Smooth muscle cell (in vitro differentiated cells): ENCODE results near the gene NSUN3. TPM values are rescaled to one million over a fixed set of nuclear protein-coding genes. Genes with fewer than 3 reads are reported as not detected.
A peak's percentile ranks its signal among the peaks of the same experiment; 100 is the strongest.

Experiments
- DNase-seq: peaks from one replicate; lab custom pipeline; 2025; ENCODE audit not compliant: unreplicated experiment; lab: John Stamatoyannopoulos, UW
- H2AFZ ChIP-seq: fragments of 200-600 bp; sonication (generic); 2 replicates; pipeline ENCODE4 v1.6.0; 2016; ENCODE audit warnings: antibody characterized with exemption, low read depth, mild to moderate bottlenecking
- H3F3A ChIP-seq: fragments of 200-600 bp; sonication (generic); 2 replicates; pipeline ENCODE4 v1.6.0; 2017; ENCODE audit warnings: antibody characterized with exemption, low read depth
- H3K27ac ChIP-seq: fragments of 200-600 bp; sonication (generic); 2 replicates; pipeline ENCODE4 v1.5.1; 2016; ENCODE audit warnings: low read depth, mild to moderate bottlenecking
- H3K27me3 ChIP-seq: fragments of 200-600 bp; sonication (generic); 2 replicates; pipeline ENCODE4 v1.6.1; 2016; ENCODE audit warnings: low read depth, mild to moderate bottlenecking
- H3K36me3 ChIP-seq: fragments of 200-600 bp; sonication (generic); 2 replicates; pipeline ENCODE4 v1.5.1; 2016; ENCODE audit warnings: low read depth
- H3K4me1 ChIP-seq: fragments of 200-600 bp; sonication (generic); 2 replicates; pipeline ENCODE4 v1.5.1; 2016; ENCODE audit warnings: low read depth
- H3K4me2 ChIP-seq: fragments of 200-600 bp; sonication (generic); 2 replicates; pipeline ENCODE4 v1.6.0; 2016; ENCODE audit warnings: mild to moderate bottlenecking
- H3K4me3 ChIP-seq: fragments of 200-600 bp; sonication (generic); 2 replicates; pipeline ENCODE4 v1.5.1; 2016; ENCODE audit warnings: mild to moderate bottlenecking
- H3K79me2 ChIP-seq: fragments of 200-600 bp; sonication (generic); 2 replicates; pipeline ENCODE4 v1.6.0; 2016; ENCODE audit warnings: low read depth, mild to moderate bottlenecking
- H3K9ac ChIP-seq: fragments of 200-600 bp; sonication (generic); 2 replicates; pipeline ENCODE4 v1.6.0; 2016; ENCODE audit warnings: low read depth
- H3K9me3 ChIP-seq: fragments of 200-600 bp; sonication (generic); replicated peaks from 2 replicates; pipeline ENCODE4 v1.5.1; 2016; ENCODE audit warnings: low read depth
- H4K20me1 ChIP-seq: fragments of 200-600 bp; sonication (generic); 2 replicates; pipeline ENCODE4 v1.6.0; 2016; ENCODE audit warnings: low read depth
- WGBS: methylation state at CpG from one replicate; pipeline ENCODE4 v1.1.7; 2016; ENCODE audit warnings: low lambda C conversion rate; 5-methylcytosine and 5-hydroxymethylcytosine counted together
- polyA plus RNA-seq: library from polyadenylated mRNA; unstranded; fragments of >200 nt; fragmentation: Nextera tagmentation; extraction: Ambion mirVana; gene quantifications from 2 replicates; pipeline ENCODE4 v1.2.1, GENCODE V29; 2016
- total RNA-seq: library from RNA; depleted of rRNA; stranded (reverse); fragments of >200 nt; gene quantifications from 2 replicates; pipeline ENCODE4 v1.2.3, GENCODE V29; 2014
- TF ChIP-seq, protein P1 (sequence below): fragments of 200-600 bp; sonication (generic); IDR thresholded peaks from 2 replicates; pipeline ENCODE4 v1.5.1; 2017; ENCODE audit warnings: borderline replicate concordance, mild to moderate bottlenecking, antibody characterized with exemption; ENCODE audit not compliant: insufficient read depth, poor library complexity, severe bottlenecking

NSUN3 gene
- total and polyA plus RNA-seq, 2 experiments from 2014 or later: 5.3 to 8.3 TPM

DNA sequence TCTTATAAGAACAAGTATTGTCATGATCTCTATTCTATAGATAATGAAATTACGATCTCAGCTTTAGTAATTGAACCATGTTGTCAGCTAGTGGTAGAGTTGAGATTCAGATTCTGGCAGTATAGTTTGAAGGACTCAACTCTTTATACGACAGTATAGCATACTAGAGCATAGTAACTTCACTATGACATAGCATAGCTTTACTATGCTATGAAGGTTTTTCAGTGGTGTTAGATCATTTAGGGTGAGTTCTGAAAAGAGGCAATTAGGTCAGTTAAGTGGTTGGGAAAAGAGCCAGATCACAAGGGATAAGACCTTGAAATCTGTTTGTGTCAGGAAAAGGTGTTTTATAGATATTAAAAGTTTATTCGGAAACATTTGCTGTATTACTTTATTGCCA is 42.6 kb upstream of the NSUN3 start:
- H4K20me1 ChIP-seq: no peaks in the 10 kb centered on the region
- H3K27ac ChIP-seq: no peak overlapping the region
- no peaks in the 10 kb centered on the region for H3F3A ChIP-seq
- no peaks in the 10 kb centered on the region for H3K79me2 ChIP-seq
- H3K4me2 ChIP-seq: no peak overlapping the region
- no peaks in the 10 kb centered on the region for H3K27me3 ChIP-seq
- no peak overlapping the region for H3K9ac ChIP-seq
- H3K9me3 ChIP-seq: no peaks in the 10 kb centered on the region
- no peak overlapping the region for H2AFZ ChIP-seq
- no peak overlapping the region for H3K4me3 ChIP-seq
- H3K36me3 ChIP-seq: no peaks in the 10 kb centered on the region
- WGBS: 94% methylated on average over 3 of the region's 3 CpGs
- TF ChIP-seq, protein P1, sequence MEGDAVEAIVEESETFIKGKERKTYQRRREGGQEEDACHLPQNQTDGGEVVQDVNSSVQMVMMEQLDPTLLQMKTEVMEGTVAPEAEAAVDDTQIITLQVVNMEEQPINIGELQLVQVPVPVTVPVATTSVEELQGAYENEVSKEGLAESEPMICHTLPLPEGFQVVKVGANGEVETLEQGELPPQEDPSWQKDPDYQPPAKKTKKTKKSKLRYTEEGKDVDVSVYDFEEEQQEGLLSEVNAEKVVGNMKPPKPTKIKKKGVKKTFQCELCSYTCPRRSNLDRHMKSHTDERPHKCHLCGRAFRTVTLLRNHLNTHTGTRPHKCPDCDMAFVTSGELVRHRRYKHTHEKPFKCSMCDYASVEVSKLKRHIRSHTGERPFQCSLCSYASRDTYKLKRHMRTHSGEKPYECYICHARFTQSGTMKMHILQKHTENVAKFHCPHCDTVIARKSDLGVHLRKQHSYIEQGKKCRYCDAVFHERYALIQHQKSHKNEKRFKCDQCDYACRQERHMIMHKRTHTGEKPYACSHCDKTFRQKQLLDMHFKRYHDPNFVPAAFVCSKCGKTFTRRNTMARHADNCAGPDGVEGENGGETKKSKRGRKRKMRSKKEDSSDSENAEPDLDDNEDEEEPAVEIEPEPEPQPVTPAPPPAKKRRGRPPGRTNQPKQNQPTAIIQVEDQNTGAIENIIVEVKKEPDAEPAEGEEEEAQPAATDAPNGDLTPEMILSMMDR: no peak
- DNase-seq: no peak
- H3K4me1 ChIP-seq: no peaks in the 10 kb centered on the region

DNA sequence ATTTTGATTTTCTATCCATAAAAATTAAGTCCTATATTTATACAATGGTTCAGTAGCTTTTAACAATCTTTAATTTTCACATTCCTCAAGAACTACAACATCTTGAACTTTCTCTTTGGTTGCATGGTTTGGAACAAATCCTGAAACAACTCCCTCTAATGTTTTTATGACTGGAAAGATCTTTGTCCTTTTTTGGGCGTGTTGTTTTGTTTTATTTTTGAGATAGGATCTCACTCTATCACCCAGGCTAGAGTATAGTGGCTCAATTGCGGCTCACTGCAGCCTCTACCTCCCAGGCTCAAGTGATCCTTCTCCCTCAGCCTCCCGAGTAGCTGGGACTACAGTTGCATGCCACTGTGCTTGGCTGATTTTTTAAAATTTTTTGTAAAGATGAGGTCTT is 38.5 kb upstream of the NSUN3 start:
- no peak overlapping the region for H3K27ac ChIP-seq
- WGBS: 98% methylated on average over 3 of the region's 3 CpGs

DNA sequence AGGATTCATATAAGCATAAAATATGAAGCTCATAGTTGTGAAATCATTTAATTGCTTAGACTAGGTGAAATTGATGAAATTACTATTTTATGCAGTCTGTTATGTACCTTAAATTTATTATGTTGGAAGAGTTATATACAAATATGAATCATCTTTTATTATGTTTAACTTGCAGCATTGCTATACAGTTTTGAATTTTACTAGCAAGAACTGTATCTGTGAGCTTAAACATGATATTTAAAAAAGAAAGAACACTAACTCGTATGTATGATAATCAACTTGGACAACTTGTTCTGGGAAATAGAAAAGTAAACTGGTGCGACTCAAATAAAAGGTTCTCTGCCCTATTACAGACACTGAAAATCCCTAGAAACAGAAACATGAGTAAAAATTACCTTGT is 36.2 kb upstream of the NSUN3 start:
- TF ChIP-seq, protein P1: no peak
- 96% methylated on average over 2 of the region's 2 CpGs for WGBS
- no peaks in the 10 kb centered on the region for H3K9me3 ChIP-seq

More for the DNA sequence above, 38.5 kb upstream of the NSUN3 start:
- no peaks in the 10 kb centered on the region for H3K4me1 ChIP-seq
- H3K36me3 ChIP-seq: no peaks in the 10 kb centered on the region
- H2AFZ ChIP-seq: no peak overlapping the region
- H3K4me2 ChIP-seq: no peak overlapping the region
- no peaks in the 10 kb centered on the region for H3K9me3 ChIP-seq
- peaks cover 4% of the 10 kb centered on the region for H3K79me2 ChIP-seq
- no peaks in the 10 kb centered on the region for H3K27me3 ChIP-seq
- no peak overlapping the region for H3K4me3 ChIP-seq
- H3F3A ChIP-seq: no peaks in the 10 kb centered on the region
- H4K20me1 ChIP-seq: no peaks in the 10 kb centered on the region
- H3K9ac ChIP-seq: no peak overlapping the region
- TF ChIP-seq, protein P1: no peak
- no peak for DNase-seq

DNA sequence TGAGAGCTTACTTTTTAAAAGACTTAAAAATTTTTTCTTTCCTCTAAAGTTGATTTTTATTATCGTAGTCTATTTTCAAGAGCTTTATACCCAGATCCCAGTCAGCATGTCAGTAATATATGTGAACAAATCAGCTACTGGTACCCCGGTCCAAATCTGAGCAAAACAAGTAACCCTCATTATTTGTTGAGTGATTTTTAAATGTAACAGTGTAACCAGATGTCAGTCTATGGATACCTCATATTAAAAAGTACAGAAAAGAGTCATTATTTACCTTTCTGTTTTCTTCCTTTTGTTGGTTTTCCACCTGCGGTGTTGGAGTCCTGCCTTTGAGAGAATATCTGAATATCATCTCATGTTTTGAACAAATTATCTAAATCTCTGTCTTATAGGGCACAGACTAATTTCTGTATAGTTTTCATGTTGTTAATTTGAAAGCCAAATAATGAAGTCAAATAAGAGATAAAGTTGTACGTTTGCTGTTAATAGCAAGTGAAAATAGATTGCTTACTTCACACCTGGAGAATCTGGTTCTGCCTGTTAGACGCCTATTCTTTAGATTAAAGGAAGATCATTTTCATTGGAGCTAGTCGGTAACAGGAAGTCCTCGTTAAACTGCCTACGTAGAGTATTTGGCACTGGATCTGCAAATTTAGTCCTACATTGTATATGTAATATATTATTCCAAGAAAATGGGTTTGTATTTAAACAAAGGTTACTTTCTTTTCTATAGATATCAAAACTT is 34.6 kb upstream of the NSUN3 start, which contains the start of gene STX19:
Gene STX19, minus strand, starts transcription at position 505 of the 745 bp plus-strand sequence. CDS start 13,328 bp downstream, outside the sequence.
- TF ChIP-seq, protein P1: no peak
- Histone ChIP-seq H3K79me2 (peaks cover 4% of the 10 kb centered on the region), H3F3A (no peaks in the 10 kb centered on the region), H3K4me1 (no peaks in the 10 kb centered on the region), H3K4me2 (peak within 1 kb of the TSS; percentile 9), H3K4me3 (peak within 1 kb of the TSS; percentile 23), H2AFZ (no peak within 1 kb of the TSS), H4K20me1 (no peaks in the 10 kb centered on the region), H3K36me3 (no peaks in the 10 kb centered on the region), H3K9me3 (no peaks in the 10 kb centered on the region), H3K9ac (no peak within 1 kb of the TSS), H3K27me3 (no peaks in the 10 kb centered on the region), H3K27ac (peak within 1 kb of the TSS; percentile 31)
- 75% methylated on average over 8 of the region's 8 CpGs for WGBS
- no peak for DNase-seq

More for the DNA sequence above, 36.2 kb upstream of the NSUN3 start:
- Histone ChIP-seq H3K9ac (no peak overlapping the region), H3K4me1 (no peaks in the 10 kb centered on the region), H4K20me1 (no peaks in the 10 kb centered on the region), H3K4me3 (no peak overlapping the region), H2AFZ (no peak overlapping the region), H3K4me2 (no peak overlapping the region), H3K36me3 (no peaks in the 10 kb centered on the region), H3K27me3 (no peaks in the 10 kb centered on the region), H3F3A (no peaks in the 10 kb centered on the region), H3K79me2 (peaks cover 4% of the 10 kb centered on the region), H3K27ac (no peak overlapping the region)
- no peak for DNase-seq
